Endometrial microvascular endothelial cells (primary cell): ENCODE results near the gene KLK6. TPM values are rescaled to one million over a fixed set of nuclear protein-coding genes. Genes with fewer than 3 reads are reported as not detected.
"Not testable (repeated sequence)": the region's sequence is repeated elsewhere in the genome, so short reads cannot be mapped to it uniquely, and the experiment has no call there.

Experiments used
- in situ Hi-C: cut with HindIII; loops from 2 replicates; pipeline ENCODE4 v1.10.0; 2017; ENCODE audit warnings: low sequenced_read_pairs, low pct_unique_long_range_greater_than_20kb; ENCODE audit errors: inconsistent ontology term
- total RNA-seq: library from RNA; depleted of rRNA; stranded (reverse); fragments of >200 nt; gene quantifications from one replicate; pipeline ENCODE4 v1.2.3, GENCODE V29; 2015; ENCODE audit errors: inconsistent ontology term

Gene KLK6
- total RNA-seq, 1 donor from 2014 or later, result not detected

GRCh38 chr19:50998686-50999085 is 29.3 kb upstream of the KLK6 start:
- in situ Hi-C loops, result no loop called here

DNA sequence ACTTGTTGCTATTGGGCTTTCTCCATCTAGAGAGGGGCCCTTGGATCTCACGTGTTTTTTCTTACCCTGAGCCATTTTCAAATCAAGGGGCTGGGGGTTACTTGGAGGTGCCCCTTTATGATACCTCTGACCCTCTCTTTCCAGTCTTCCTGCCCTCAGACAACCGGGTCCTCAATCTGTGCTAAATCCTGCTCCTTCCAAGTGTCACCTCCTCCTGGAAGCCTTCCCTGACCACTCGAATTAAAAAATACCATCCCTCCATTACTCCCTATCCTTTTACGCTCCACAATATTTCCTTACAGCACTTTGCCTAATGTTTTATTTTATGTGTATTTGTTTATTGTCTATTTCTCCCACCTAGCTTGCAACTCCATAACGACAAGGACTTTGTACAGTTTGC is 28.7 kb upstream of the KLK6 start:
- in situ Hi-C loops, result no loop called here

DNA sequence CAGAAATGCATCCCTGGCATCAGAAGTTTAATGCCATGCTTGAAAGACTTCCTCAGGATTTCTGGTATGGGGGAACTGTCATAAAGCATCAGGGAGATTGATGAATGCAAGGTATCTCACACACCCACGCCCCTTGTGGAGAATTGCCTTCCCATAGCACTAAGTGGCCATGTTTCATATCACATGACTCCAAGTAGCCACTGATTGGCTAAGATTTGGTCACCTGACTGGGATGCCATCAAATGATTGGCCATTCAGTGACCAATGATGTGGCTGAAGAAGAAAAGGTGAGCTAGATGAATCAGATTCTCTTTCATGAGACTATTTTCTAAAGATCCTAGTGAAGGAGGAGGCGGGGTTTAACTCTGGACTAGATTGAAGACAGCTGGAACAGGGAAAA is 24.7 kb upstream of the KLK6 start:
- in situ Hi-C loops, result no loop called here

DNA sequence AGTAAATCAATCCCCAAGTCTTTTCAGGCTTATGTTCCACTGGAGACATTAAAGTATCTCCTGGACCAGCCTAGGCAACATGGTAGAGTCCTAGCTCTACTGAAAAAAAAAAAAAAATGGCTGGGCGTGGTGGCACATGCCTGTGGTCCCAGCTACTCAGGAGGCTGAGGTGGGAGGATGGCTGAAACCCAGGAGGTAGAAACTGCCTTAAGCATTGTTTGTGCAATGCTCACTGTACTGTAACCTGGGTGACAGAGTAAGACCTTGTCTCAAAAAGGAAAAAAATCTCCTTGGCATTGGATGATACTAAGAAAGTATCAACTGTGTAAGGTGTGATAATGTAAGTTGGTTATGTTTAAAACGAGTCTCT is 23.3 kb upstream of the KLK6 start:
- in situ Hi-C loops, result no loop called here

- in situ Hi-C loops, result not testable (repeated sequence)
Measured at GRCh38 chr19:50984416-50984815, 15.0 kb upstream of the KLK6 start.

DNA sequence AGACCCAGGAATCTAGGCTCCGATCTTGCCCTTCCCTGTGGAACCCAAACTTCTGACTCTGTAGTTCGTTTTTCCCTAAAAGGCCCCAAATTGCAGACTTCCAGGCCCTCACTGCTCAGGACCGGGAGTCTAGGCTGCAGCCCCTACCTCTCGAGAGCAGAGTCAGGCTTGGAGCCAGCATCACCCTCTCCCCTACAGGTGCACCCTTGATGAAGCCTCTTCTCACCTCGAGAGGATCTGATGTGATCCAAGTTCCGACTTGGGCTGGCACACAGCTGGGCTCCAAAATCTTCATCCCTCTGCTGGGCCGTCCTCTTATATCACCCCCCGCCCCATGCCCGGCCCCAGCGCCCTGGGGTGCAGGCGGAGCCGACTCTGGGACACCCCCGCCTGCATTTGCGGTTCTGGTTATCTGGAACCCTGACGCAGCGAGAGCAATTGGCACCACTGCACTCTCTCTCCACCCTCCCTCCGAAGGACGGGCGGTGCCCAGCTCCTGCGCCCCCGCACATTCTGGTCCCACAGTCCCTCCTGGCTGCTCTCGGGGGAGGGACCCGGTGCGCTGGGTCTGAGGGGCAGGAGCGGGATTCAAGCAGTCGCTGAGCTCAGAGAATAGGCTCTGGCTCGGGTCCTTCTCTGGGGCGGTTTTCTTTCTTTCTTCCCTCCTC is 14.4 kb upstream of the KLK6 start, which contains the start of gene KLK7:
Gene KLK7 (minus strand): TSS at position 293 of the 668 bp plus-strand sequence. CDS start 1,518 bp downstream, outside the sequence.
- in situ Hi-C loops, result no loop called here

GRCh38 chr19:50982186-50982585 is 12.8 kb upstream of the KLK6 start:
- in situ Hi-C loops, result no loop called here

- in situ Hi-C loops, result no loop called here
Measured at GRCh38 chr19:50981587-50982146, 12.3 kb upstream of the KLK6 start.

DNA sequence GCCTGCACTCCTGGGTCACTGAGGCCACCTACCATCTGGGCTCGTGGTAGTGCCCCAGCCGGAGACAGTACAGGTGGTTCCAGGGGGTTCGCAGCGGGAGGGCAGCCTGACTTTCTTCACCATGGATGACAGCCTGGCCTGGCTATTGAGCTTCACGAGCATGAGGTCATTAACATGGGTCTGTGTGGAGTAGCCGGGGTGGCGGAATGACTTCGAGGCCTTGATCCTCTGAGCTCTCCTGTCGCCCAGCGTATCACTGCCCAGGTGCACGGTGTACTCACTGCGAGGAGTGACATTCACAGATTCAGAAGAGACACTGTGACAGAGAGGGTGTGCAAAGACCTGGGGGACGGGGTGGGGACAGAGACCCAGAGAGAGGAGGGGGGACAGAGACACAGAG is 10.8 kb upstream of the KLK6 start:
- in situ Hi-C loops, result no loop called here

DNA sequence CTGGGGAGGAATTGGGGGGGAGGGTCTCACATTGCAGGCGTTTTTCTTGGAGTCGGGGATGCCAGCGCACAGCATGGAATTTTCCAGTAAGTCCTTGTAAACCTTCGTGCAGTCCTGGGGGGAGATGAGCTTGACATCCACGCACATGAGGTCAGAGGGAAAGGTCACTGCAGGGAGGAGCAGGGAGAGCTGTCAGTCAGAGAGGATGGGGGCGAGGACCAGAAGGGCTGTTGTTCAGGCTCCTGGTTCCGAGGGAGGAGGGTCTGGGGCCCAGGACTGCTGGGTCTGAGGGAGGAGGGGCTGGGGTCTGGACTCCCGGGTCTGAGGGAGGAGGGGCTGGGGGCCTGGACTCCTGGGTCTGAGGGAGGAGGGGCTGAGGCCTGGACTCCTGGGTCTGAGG is 10.4 kb upstream of the KLK6 start:
- in situ Hi-C loops, result no loop called here

DNA sequence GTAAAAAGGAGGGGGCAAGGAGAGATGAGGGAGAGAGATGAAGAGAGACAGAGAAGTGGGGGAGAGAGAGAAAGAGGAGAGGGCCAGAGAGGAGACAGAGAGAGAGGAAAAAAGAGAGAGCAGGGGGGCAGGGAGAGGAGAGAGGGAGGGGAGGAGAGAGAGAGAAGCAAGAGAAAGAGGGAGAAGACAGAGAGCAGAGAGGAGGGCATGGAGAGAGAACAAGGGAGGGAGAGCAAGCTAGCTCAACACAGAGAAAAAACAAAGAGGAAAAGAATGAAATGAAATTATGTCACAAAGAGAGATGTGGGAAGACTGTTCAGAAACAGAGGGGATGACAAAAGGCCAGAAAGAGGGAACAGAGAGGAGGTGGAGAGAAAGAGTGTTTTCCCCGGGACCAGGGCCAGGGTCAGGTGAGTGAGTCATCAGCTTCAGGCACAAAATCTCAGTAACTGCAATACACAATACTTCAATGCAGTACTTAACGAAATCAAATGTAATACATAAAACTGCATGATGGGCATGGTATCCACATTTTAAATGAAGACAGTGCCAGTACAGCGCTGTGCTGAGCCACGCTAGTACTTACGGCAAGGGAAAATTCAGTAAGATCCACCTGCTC is 9.5 kb upstream of the KLK6 start:
- in situ Hi-C loops, result no loop called here

GRCh38 chr19:50977626-50978025 is 8.2 kb upstream of the KLK6 start:
- in situ Hi-C loops, result no loop called here

DNA sequence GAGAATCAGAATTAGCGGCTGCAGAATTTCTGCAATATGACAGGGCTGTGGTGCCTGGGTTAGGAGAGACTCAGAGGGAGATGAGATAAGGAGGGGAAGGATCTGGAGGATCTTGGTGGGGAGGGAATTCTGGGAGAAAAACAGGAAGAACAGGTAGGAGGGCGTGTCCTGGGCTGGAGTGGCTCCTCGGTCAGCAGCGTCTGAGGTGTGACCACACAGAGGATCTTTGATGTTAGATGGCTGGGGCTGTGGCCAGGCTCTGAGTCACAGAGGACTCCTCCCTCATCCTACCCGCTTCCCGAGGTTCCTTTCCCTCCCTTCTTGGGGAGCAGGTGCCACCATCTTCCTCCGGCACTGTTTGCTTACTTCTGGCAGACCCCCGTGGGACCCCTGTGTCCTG is 6.4 kb upstream of the KLK6 start:
- in situ Hi-C loops, result no loop called here

GRCh38 chr19:50974702-50975556 is 5.5 kb upstream of the KLK6 start:
- in situ Hi-C loops, result no loop called here

- in situ Hi-C loops, result no loop called here
Measured at GRCh38 chr19:50972795-50973376, 3.5 kb upstream of the KLK6 start.

- in situ Hi-C loops, result not testable (repeated sequence)
Measured at GRCh38 chr19:50969810-50970209, 419 bp upstream of the KLK6 start.

DNA sequence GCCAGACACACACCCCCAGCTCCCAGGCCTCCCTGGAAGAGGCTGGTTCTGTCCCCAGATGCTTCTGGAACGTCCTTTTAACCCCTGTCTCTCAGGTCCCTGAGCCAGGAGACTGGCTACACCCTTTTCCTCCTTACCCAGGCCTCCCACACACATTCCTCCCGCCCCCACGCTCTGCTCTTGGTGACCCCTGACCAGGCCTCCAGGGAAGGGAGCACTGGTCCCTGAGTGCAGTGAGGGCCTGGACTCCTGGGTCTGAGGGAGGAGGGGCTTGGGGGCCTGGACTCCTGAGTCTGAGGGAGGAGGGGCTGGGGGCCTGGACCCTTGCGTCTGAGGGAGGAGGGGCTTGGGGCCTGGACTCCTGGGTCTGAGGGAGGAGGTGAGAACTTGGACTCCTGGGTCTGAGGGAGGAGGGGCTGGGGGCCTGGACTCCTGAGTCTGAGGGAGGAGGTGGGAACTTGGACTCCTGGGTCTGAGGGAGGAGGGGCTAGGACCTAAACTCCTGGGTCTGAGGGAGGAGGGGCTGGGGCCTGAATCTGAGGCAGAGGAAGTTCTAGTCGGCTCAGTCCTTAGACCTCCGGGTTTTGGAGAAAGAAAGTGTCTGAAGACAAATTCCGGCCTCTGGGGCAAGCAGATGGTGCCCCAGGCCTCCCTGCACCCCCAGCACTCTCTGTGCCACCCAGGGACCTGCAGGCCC is 527 bp downstream of the KLK6 start:
- in situ Hi-C loops, result no loop called here

DNA sequence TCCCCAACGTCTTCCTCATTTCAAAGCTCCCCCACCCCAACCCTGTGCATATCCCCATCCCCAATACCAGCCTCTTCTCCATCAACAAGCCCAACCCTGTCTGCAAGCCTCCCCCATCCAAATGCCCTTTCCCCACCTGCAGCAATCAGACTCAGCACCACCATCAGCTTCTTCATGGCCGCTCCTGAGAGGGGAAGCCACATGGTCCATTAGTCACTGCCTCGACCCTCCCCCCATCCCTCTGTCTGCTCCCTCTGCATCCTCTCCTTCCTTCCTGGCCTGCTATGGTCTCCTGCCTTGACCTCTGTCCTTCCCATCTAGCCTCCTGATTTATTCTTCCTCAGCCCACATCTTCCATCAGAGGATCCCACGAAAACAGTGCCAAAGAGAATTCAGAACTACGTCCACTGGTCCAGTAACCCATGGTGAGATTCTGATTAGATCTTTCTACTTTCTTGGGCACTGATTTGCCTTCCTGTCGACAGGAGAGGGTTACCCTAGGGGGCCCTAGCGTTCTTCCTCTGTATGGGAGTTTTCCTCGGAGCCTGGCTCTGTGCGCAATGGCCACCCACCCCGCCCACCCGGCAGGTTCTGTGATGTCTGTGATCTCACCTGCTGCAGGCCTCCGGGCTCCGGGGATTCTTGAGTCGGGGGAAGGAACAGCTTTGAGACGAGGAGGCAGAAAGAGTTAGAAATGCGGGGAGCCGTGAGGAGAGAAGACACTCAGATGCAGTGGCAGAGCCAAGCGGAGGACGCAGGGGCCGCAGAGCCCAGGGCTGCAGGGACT is 1.3 kb downstream of the KLK6 start:
- in situ Hi-C loops, result no loop called here
